Cerebellar cortex (tissue), 1 donor: ENCODE results near the gene NRTN.

Experiments
- DNase-seq: peaks from one replicate; pipeline ENCODE4 v3.0.0-alpha.2; 2015; ENCODE audit warnings: low spot score

NRTN gene

DNA sequence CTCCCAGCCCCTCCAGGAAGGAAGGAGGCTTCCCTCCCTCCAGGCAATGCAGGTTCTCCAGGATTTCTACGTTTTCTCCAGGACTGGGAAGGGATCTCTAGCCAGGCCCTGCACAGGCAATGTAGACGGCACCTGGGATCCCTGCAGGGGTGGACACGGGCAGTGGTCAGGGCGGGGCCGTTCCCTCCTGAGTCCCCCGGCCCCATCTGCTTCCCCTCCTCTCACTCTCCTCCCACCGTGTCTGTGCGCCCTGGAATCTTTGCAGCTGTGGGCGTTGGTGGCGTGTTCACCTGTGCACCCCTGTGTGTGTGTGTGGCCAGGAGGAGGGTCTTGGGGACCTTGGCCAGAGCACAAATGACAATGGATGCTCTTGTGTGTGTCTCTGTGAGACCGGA is 10.0 kb downstream of the NRTN start:
- no peak for DNase-seq

DNA sequence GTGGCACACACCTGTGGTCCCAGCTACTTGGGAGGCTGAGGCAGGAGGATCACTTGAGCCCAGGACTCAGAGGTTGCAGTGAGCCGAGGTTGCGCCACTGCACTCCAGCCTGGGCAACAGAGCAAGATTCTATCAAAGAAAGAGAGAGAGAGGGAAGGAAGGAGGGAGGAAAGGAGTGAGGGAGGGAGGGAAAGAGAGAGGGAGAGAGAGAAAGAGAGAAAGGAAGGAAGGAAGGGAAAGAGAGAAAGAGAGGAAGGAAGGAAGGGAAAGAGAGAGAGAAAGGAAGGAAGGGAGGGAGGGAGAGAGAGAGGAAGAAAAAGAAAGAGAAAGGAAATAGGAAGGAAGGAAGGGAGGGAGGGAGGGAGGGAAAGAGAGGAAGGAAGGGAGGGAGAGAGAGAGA is 12.4 kb downstream of the NRTN start:
- DNase-seq = no peak

DNA sequence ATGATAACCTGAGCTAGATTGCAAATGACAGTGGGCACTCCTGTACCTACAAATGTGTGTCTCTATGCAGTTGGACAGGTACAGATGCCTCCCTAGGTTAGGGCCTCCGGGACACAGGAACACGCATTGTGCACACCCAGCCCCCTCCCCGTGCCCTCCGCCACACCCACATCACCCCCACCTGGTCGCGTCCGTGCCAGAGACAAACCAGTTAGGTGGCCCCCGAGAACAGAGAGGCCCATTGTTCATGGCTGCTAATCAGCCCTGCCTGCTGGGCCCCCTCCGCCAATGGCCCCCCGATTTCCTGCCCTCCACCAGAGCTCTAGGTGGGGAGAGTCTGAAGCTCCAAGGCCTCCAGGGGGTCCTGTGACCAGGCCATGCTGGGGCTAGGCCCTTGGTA is 13.7 kb downstream of the NRTN start:
- no peak for DNase-seq

DNA sequence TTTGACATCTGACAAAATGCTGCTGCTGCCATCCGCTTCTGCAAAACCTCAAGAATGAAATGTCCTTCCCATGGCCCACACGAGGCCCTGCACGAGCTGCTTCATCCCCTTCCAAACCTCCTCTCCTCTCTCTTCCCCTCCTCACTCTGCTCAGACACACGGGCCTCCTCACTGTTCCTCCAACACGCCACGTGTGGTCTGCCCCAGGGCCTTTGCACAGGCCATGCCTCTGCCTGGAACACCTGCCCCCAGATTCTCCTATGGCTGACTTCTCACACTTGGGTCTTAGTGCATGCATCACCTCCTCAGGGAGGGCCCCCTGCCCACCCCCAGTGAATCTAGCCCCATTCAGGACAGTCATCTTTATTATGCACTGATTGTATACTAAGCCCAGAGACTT is 15.9 kb downstream of the NRTN start:
- DNase-seq = no peak

DNA sequence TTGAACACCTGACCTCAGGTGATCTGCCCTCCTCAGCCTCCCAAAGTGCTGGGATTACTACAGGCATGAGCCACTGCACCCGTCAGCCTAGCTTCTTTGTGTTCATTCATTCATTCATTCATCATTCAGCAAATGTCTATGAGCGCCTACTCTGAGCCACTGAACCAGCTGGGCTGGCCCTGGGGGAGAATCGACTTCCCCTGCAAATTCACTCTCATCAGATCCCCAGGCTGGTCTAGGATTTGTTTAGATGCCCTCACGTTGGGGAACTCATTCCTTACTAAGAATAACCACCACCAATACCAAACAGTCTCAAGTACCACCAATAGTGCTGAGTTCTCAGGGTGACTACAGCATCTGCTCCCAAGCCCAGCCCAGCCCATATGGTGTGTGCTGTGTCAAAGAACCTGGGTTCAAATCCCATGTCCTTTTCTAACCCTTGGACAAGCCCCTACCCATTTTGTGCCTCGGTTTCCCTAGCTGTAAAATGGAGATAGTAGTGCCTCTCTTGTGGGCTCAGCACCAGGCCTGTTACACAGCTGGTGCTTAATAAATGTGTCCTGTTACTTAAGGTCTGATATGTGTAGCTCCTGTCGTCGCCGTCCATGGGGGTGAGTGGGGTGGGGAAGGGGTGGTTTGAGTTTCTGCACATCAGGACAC is 16.8 kb downstream of the NRTN start:
- no peak for DNase-seq

DNA sequence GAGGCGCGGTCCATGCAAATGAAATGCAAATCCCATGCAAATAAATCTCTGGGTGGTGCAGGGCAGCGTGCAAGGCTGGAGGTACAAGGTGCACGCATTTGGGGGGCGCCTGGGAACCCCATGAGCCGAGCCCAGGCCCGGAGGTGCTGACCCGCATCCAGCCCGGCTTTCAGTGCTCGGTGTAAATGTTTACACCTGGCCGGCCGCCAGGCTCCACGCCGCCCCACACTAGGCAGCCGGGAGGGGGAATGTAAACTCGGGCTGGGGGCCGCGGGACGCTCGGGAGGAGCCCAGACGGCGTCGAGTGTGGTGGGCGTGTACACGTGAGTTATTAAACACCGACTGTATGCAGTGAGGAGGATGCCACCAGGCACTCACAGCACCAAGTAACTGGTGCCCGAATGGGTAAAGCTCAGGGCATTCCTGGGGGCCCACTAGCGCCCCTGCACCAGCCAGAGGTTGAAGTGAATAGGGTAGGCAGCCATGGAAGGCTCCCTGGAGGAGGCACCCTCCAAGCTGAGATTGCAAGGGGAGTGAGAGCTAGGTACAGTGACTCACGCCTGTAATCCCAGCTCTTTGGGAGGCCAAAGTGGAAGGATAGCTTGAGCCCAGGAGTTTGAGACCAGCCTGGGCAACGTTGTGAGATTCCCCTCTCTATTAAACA is 17.4 kb downstream of the NRTN start:
- no peak for DNase-seq

DNA sequence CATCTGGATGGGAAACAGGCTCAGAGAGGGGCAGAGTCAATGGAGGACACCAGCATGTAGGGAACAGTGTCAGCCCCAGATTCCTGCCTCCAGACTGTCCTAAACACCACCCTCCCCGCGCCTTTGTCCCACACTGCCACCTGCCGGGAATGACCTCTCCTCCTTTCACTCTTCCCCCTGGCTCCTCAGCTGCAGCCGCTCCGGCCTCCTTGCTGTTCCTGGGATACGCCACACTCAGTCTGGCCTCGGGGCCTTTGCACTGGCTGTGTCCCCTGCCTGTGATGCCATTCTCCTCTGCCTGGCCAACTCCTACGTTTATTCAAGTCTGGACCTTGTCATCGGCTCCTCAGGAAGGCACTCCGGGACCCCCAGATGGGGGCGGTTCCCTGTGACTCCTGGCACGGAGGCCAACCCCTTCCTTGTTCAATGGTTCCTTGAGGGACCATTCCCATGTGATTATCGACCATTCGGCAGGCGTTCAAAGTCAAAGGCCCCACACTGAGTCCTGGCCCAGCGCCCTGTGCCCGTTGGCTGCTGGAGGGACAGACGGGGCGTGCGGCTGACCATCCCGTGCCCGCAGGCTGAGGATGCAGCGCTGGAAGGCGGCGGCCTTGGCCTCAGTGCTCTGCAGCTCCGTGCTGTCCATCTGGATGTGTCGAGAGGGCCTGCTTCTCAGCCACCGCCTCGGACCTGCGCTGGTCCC is 18.9 kb downstream of the NRTN start:
- DNase-seq = peak; percentile 35

DNA sequence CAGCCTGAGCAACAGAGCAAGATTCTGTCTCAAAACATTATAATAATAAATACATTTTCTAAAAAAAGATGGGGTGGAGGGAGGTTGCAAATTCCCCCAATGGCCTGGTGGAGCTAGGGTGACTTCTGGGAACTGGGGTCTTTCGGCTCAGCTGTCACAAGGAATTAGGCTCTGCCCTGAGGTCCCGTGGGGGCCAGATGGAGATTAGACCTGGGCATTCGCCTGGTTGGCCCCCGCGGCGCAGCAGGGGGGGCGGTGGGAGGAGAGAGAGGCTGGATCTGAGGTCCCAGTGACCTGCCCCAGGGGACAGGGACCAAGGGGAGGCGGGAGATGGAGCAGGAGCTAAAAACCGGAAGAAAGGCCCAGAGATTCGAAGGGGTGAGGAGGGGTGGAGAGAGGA is 19.9 kb downstream of the NRTN start:
- no peak for DNase-seq

DNA sequence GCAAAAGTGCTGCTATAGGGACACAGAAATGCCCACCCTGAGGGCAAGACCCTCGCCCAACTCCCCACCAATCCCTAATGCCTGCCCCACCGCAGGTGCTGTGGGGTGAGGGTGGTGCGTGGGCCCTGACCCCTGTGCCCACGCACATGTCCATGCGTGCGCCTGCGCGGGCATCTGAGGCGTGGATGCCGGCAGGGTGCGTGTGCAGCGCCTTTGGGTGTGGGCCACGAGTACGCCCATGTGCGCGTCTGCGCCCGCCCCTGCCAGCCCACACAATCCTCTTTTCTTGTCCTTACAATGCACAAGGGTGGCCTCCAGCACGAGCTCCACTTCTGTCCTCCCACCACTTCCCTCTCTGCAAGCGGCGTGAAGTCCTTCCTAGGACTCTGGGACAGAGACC is 20.3 kb downstream of the NRTN start:
- DNase-seq = no peak

DNA sequence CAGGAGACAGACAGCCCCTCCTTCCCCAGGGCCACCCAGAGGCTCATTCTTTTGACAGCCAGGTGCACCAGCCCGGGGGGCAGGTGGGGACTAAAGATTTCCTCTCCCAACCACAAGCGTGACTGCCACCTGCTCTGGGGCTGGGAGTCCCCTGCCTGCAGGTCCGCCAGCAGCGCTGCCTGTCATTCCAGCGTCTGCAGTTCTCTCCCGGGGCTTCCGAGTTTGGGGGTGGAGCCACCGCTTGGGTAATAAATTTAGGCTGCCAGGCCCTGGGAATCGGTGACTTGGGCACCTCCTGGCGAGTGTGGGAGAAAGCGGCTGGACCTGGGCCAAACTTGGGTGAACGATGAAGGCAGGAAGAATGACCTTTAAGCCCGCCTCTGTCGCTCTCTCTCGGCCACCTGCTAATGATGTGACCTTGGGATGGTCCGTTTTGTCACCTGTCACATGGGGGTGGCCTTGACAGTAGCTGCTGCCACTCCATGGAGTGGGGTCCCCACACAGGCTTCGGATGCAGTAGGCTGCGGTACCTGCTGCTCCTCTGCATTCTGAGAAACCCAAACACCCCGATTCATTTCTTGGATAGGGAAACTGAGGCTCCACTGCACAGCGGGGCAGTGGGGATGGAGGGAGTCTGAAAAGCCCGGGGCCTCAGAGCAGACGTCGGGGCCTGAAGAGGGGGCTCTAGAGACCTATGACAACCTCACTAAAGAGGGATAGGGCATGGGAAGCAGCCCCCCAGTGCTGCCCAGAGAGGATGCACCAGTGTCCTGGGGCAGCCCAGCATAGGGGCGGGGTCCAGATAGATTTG is 21.9 kb downstream of the NRTN start:
- peak; percentile 12 for DNase-seq

DNA sequence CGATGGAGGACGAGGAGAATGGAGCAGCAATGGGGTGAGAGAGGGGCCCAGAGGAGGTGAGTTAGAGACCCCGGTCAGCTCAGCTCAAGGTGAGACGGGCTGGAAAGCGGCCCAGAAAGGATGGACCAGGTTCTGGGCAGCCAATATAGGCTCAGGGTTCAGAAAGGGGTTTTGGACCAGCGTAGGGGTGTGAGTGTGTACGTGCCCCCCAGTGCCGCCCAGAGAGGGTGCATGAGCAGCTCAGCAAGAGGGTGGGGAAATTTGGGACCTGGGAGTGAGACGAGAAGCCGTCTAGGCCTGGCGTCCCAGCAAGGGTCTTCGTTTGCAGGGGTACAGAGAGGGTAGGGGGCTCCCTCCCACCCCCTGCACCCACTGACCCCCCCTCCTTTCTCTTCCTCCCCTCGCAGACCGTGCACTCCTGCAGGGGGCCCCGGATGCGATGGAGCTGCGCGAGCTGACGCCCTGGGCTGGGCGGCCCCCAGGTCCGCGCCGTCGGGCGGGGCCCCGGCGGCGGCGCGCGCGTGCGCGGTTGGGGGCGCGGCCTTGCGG is 22.5 kb downstream of the NRTN start:
- DNase-seq = no peak

DNA sequence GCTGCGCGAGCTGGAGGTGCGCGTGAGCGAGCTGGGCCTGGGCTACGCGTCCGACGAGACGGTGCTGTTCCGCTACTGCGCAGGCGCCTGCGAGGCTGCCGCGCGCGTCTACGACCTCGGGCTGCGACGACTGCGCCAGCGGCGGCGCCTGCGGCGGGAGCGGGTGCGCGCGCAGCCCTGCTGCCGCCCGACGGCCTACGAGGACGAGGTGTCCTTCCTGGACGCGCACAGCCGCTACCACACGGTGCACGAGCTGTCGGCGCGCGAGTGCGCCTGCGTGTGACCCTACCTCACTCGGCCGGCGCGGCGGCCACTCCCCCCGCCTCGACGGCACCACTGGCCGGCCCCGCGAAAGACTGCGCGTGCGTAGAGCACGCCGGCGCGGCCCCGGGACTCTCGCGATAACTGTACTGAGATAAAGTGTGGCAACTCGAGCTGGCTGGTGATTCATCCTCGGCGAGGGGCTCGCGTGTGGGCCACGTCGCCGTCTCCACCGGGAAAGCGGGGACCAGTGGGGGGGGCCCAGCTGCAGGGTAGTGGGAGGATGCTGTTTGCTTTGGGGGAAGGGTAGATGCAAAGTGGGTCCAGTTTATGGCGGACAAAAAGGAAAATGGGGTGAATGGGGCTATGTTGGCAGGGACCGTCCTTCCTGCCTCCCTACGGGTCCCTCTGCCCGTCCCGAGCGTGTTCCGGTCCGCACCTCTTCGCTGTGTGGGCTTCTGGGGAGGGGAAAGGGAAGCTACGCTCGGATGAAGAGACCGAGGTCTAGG is 23.2 kb downstream of the NRTN start:
- peak; percentile 62 for DNase-seq

DNA sequence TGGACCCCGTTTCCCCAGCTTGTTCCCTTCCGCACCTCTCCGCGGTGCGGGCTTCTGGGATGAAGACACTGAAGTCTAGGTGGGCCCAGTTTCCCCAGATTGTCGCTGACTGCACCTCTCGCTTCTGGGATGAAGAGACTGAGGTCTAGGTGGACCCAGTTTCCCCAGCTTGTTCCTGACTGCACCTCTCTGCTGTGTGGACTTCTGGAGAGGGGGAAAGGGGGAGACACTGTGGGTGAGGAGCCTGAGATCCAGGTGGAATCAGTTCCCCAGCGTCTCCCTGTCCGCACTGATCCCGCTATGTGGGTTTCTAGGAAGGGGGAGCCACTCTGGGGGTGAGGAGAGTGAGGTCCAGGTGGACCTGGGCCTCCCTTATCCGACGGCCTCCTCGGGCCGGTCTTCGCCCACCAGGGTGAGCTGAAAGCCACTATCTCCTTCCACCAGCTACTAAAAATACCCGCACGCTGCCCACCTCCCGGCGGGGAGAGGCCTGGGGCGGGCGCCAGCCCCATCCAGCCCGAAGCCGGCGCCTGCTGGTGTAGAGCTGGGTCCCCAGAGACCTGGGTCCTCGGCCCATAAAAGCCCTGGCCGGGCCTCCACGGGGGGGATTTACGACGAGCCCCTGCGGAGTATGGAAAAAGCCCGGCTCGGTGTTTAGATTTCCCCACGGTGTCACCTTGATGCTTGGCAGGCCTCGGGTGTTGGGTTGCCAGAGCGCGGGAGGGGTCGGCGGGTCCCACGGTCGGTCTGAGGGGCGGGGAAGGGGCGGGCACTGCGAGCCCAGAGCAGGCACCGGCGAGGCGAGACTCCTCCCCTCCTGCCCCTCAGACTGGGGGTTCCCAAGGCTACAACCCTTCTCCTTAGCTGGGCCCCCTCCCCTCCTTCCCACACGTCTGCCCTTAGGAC is 24.0 kb downstream of the NRTN start:
- no peak for DNase-seq

DNA sequence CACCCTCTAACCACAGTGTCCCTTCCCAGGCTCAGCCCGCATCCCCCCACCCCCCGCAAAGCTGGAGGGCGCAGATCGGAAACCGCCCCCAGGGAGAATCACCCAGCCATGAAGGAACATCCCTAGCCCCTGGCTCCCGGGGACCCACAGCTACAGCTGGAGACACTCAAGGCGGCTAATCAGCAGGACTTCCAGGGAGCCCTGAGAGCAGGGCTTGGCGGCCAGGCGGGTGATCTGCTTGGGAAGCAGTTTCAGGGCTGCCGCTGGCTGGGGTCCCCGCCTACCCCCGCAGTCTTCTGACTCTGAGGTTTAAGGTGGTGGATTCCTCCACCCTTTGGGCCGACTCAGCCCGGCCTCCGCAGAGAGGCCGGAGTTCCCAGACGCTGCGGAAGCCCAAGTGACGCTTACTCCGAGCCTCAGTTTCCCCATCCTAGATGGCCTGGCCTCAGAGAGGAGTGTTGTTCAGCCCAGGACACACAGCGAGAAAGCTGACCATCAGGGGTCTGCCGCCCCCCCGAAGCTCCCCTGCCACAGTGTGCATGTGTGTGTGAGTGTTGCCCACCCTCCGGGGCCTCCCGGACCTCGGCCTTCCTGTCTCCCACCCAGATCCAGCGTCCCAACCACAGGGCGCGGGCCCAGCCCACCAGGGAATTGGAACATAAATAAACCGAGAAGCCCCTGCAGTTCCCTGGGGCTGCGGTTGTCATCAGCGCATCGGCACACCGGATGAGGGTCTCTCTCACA is 24.9 kb downstream of the NRTN start:
- DNase-seq = no peak

DNA sequence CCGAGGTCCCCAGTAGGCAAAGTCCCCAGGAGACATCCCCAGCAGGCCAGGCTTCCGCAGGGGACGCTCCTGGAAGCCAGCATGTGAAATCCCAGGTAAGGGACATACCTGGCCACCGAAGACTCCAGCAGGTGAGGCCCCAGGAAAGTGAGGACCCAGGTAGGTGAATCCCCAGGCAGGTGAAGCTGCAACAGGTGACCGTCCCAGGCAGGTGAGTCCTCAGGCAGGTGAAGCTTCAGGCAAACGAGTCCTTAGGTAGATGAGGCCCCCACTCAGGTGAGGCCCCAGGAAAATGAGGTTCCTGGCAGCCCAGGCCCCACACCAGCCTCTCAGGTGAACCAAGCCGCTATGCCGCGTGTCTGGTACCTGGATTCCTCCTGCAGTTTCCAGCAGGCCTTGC is 26.3 kb downstream of the NRTN start:
- DNase-seq = no peak

DNA sequence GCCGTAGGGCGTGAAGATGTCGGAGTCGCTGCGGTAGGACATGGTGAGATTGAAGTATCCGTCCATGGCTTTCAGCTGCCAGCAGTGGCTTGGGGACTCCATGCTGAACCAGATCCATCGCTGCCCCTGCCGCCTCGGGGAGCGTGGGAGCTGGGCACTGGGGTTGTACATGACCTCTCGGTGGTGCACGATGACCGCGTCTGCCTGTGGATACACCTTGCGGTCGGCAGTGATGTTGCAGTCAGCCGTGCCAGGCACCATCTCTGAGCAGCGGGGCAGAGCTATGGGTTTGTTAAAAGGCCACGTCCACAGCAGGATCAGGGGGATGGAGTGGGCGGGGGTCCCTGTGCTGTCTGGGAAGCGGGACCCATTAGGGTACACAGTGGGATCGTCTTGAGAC is 27.2 kb downstream of the NRTN start:
- no peak for DNase-seq

DNA sequence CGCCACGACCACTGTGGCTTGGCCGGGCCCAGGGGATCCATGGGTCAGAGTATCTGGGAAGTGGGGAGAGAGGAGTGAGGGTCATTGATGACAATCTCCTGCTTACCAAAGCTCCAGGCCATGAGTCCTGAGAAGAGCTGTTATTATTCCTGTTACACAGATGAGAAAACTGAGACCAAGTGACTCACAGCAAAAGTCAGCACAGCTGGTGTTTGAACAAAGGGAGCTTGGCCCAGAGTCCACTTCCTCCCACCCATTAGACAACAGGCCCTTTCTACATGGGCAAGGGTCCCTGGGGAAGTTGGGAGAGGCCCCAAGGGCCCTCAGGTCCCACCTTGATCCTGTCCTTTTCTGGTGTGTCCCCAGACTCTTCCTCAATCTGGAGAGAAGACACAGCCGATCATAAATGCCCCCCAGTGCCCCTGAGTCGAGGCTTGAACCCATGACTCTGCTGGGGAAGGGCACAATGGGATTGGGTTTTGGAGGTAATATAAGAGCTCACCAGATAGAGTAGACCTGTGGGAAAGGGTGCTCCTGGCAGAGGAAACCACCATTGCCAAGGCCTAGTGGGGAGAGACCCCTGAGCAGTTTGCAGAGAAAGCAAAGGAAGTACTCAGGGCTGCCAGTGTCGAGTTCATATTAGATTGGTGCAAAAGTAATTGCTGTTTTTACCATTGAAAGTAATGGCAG is 27.8 kb downstream of the NRTN start:
- no peak for DNase-seq

DNA sequence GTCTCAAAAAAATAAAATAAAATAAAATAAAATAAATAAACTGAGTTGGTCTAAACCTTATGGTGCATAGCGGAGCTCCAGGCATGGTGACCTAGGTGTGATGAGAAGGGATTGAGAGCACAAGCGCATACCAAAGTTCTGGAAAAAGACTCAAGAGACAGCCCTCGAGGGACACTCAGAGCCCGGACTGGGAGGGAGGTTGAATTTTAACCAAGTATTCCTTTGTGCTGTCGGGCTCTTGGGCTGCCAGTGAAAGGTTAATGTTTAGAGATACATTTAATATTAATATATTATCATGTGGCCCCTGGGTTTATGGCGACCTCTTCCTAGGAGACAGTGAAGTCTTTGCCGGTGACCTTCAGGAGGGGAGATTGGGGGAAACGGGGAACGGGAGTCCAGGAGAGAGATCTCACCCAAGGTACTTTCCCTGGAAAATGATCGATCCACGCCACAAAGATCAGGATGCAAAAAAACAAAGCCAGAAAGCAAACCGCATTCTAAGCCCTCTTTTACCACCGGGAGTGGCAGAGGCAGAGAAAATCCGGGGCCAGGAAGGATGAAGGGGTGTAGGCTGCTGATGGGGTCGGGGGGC is 33.0 kb downstream of the NRTN start:
- DNase-seq = no peak
